ENCODE measurements around the gene LCMT1. TPM values are rescaled to one million over a fixed set of nuclear protein-coding genes. Genes with fewer than 3 reads are reported as not detected.

The LCMT1 gene
- total and polyA plus RNA-seq, 2 of the 13 experiments (the other 11 are each of a cell fraction or from before 2014, with no cell fraction given) = 41.2 to 48.7 TPM

- peak; percentile 51; the same call in 1 of the 2 replicates for TF ChIP-seq ZNF343 (CRISPR knock-in tag; IDR thresholded peaks at IDR 0.05)
- no peak for TF ChIP-seq ZFP36L2 (CRISPR knock-in tag; IDR thresholded peaks at IDR 0.05)
- peak; percentile 38; the same call in 1 of the 2 replicates for TF ChIP-seq ZNF703 (CRISPR knock-in tag; IDR thresholded peaks at IDR 0.05; ENCODE audit: borderline replicate concordance)
- TF ChIP-seq ERF (CRISPR knock-in tag; IDR thresholded peaks at IDR 0.05) = peak; percentile 78
- peak; percentile 32; the same call in 1 of the 2 replicates for TF ChIP-seq TFDP1 (CRISPR knock-in tag; IDR thresholded peaks at IDR 0.05; ENCODE audit: borderline replicate concordance)
- TF ChIP-seq KDM2A (CRISPR knock-in tag; IDR thresholded peaks at IDR 0.05; ENCODE audit: borderline replicate concordance, low read depth) = peak; percentile 76; the same call in 1 of the 2 replicates
- no peak for TF ChIP-seq TBX3 (IDR thresholded peaks at IDR 0.05; ENCODE audit: borderline replicate concordance)
- TF ChIP-seq CTCF (CRISPR knock-in tag; IDR thresholded peaks at IDR 0.05) = 0 out of 2 replicates have a peak, but pooled peaks have one; percentile 4
- no peak for TF ChIP-seq HNF4G (IDR thresholded peaks at IDR 0.05; ENCODE audit: borderline replicate concordance, low read depth, low read length)
- TF ChIP-seq HNF4G (CRISPR knock-in tag; IDR thresholded peaks at IDR 0.05; ENCODE audit: borderline replicate concordance, low read depth) = 0 out of 2 replicates have a peak, but pooled peaks have one; percentile 10
- no peak for TF ChIP-seq SMAD3 (CRISPR knock-in tag; IDR thresholded peaks at IDR 0.05)
- TF ChIP-seq SP2 (CRISPR knock-in tag; IDR thresholded peaks at IDR 0.05) = peak; percentile 65
- TF ChIP-seq NONO (IDR thresholded peaks at IDR 0.05) = no peak
- peak; percentile 50; the same call in 1 of the 2 replicates for TF ChIP-seq NONO (CRISPR knock-in tag; conservative IDR thresholded peaks at IDR 0.05)
- TF ChIP-seq BORCS8-MEF2B (CRISPR knock-in tag; IDR thresholded peaks at IDR 0.05) = no peak
- peak; percentile 25; the same call in 1 of the 2 replicates for TF ChIP-seq HOXA5 (CRISPR knock-in tag; IDR thresholded peaks at IDR 0.05)
- TF ChIP-seq SRY (CRISPR knock-in tag; IDR thresholded peaks at IDR 0.05) = peak; percentile 78; the same call in 1 of the 2 replicates
- peak; percentile 18; the same call in 1 of the 2 replicates for TF ChIP-seq ZBTB26 (CRISPR knock-in tag; IDR thresholded peaks at IDR 0.05; ENCODE audit: borderline replicate concordance)
- no peak for TF ChIP-seq IKZF1 (IDR thresholded peaks at IDR 0.05)
- no peak for TF ChIP-seq DBP (CRISPR knock-in tag; IDR thresholded peaks at IDR 0.05; ENCODE audit: not compliant biosample characterization)
Observed at GRCh38 chr16:25066747-25067631, 44.6 kb upstream of the LCMT1 start (continued).
